ENCODE data around the gene USP49.

DNA sequence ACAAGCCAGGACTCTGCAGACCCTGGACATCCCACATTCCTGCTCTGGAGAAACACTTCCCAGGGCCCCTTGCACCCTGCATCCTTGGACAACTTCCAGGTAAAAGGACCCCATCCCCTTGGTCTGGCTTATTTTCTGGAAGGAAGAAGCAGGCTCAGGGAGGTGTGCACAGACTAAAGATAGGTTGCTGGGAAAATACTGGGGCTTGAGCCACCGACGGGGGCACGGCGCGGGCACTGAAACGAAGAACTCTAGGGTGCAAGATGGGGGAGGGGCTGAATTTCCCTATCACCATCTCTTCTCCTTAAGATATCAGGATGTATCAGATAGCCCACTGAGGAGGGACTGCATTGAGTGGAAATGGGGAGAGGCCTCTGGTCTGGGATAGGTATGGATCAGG lies 116.3 kb downstream of the USP49 start:
- TF ChIP-seq, protein P1, sequence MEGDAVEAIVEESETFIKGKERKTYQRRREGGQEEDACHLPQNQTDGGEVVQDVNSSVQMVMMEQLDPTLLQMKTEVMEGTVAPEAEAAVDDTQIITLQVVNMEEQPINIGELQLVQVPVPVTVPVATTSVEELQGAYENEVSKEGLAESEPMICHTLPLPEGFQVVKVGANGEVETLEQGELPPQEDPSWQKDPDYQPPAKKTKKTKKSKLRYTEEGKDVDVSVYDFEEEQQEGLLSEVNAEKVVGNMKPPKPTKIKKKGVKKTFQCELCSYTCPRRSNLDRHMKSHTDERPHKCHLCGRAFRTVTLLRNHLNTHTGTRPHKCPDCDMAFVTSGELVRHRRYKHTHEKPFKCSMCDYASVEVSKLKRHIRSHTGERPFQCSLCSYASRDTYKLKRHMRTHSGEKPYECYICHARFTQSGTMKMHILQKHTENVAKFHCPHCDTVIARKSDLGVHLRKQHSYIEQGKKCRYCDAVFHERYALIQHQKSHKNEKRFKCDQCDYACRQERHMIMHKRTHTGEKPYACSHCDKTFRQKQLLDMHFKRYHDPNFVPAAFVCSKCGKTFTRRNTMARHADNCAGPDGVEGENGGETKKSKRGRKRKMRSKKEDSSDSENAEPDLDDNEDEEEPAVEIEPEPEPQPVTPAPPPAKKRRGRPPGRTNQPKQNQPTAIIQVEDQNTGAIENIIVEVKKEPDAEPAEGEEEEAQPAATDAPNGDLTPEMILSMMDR (conservative IDR thresholded peaks at IDR 0.05; ENCODE audit: low read depth, low read length), result no peak
- TF ChIP-seq MXI1 (IDR thresholded peaks at IDR 0.05; ENCODE audit: borderline replicate concordance, low read depth, low read length) (no peak), CHD1 (IDR thresholded peaks at IDR 0.05; ENCODE audit: low read depth, low read length) (no peak), FOS (IDR thresholded peaks at IDR 0.05; ENCODE audit: low read depth, low read length) (no peak), POLR2A (IDR thresholded peaks at IDR 0.05; ENCODE audit: low read depth, low read length) (no peak), RAD21 (IDR thresholded peaks at IDR 0.05; ENCODE audit: low read length) (no peak), RCOR1 (IDR thresholded peaks at IDR 0.05; ENCODE audit: insufficient replicate concordance, low read length) (no peak), SMC3 (IDR thresholded peaks at IDR 0.05; ENCODE audit: low read depth, low read length) (no peak), RFX5 (IDR thresholded peaks at IDR 0.05; ENCODE audit: low read depth, low read length) (no peak), CEBPB (IDR thresholded peaks at IDR 0.05; ENCODE audit: low read depth, low read length) (no peak), MAFK (IDR thresholded peaks at IDR 0.05; ENCODE audit: low read depth, low read length) (no peak)
- TF ChIP-seq, protein P2, sequence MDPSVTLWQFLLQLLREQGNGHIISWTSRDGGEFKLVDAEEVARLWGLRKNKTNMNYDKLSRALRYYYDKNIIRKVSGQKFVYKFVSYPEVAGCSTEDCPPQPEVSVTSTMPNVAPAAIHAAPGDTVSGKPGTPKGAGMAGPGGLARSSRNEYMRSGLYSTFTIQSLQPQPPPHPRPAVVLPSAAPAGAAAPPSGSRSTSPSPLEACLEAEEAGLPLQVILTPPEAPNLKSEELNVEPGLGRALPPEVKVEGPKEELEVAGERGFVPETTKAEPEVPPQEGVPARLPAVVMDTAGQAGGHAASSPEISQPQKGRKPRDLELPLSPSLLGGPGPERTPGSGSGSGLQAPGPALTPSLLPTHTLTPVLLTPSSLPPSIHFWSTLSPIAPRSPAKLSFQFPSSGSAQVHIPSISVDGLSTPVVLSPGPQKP (IDR thresholded peaks at IDR 0.05; ENCODE audit: borderline replicate concordance, low read depth, low read length), result no peak
- TF ChIP-seq, protein P3, sequence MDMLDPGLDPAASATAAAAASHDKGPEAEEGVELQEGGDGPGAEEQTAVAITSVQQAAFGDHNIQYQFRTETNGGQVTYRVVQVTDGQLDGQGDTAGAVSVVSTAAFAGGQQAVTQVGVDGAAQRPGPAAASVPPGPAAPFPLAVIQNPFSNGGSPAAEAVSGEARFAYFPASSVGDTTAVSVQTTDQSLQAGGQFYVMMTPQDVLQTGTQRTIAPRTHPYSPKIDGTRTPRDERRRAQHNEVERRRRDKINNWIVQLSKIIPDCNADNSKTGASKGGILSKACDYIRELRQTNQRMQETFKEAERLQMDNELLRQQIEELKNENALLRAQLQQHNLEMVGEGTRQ (IDR thresholded peaks at IDR 0.05; ENCODE audit: low read depth, low read length), result no peak

All from IMR-90 (cell line).